ENCODE data around the gene RIMS3.

The RIMS3 gene

GRCh38 chr1:40625076-40625475 lies 40.4 kb downstream of the RIMS3 start:
- ChIA-PET POLR2A (no interaction called here), CTCF (no interaction called here)
- no peak for DNase-seq (ENCODE audit: extremely low spot score)
- TF ChIP-seq LEF1 (IDR thresholded peaks at IDR 0.05; ENCODE audit: borderline replicate concordance) (no peak), SP1 (IDR thresholded peaks at IDR 0.05) (no peak), NFRKB (IDR thresholded peaks at IDR 0.05) (no peak), ELF4 (IDR thresholded peaks at IDR 0.05) (no peak), FOXA1 (IDR thresholded peaks at IDR 0.05) (no peak), SUZ12 (IDR thresholded peaks at IDR 0.05) (no peak), PKNOX1 (IDR thresholded peaks at IDR 0.05) (no peak), ARNT (IDR thresholded peaks at IDR 0.05) (no peak)

- DNase-seq (ENCODE audit: extremely low spot score), result no peak
- TF ChIP-seq L3MBTL2 (conservative IDR thresholded peaks at IDR 0.05) (no peak), ELF4 (IDR thresholded peaks at IDR 0.05) (no peak), LEF1 (IDR thresholded peaks at IDR 0.05; ENCODE audit: borderline replicate concordance) (no peak), CTBP1 (IDR thresholded peaks at IDR 0.05; ENCODE audit: borderline replicate concordance) (no peak), HDGF (IDR thresholded peaks at IDR 0.05; ENCODE audit: borderline replicate concordance) (no peak), FOXK2 (IDR thresholded peaks at IDR 0.05) (no peak), TARDBP (IDR thresholded peaks at IDR 0.05) (no peak), PKNOX1 (IDR thresholded peaks at IDR 0.05) (no peak), ARNT (IDR thresholded peaks at IDR 0.05) (no peak), SP1 (IDR thresholded peaks at IDR 0.05) (no peak), ZNF384 (IDR thresholded peaks at IDR 0.05) (no peak), SUZ12 (IDR thresholded peaks at IDR 0.05) (no peak), NFRKB (IDR thresholded peaks at IDR 0.05) (no peak), FOXA1 (IDR thresholded peaks at IDR 0.05) (no peak), BHLHE40 (IDR thresholded peaks at IDR 0.05; ENCODE audit: borderline replicate concordance) (no peak), FOXM1 (IDR thresholded peaks at IDR 0.05; ENCODE audit: borderline replicate concordance) (no peak)
- ChIA-PET CTCF (no interaction called here), POLR2A (no interaction called here)
These were observed 42.4 kb downstream of the RIMS3 start for GRCh38 chr1:40622936-40623629.

- ChIA-PET POLR2A (no interaction called here), CTCF (no interaction called here)
- DNase-seq (ENCODE audit: extremely low spot score), result no peak
- TF ChIP-seq LEF1 (IDR thresholded peaks at IDR 0.05; ENCODE audit: borderline replicate concordance) (no peak), SUZ12 (IDR thresholded peaks at IDR 0.05) (no peak), FOXM1 (IDR thresholded peaks at IDR 0.05; ENCODE audit: borderline replicate concordance) (no peak), TARDBP (IDR thresholded peaks at IDR 0.05) (no peak), FOXA1 (IDR thresholded peaks at IDR 0.05) (no peak), NFRKB (IDR thresholded peaks at IDR 0.05) (no peak), BHLHE40 (IDR thresholded peaks at IDR 0.05; ENCODE audit: borderline replicate concordance) (no peak), ZNF384 (IDR thresholded peaks at IDR 0.05) (no peak), HDGF (IDR thresholded peaks at IDR 0.05; ENCODE audit: borderline replicate concordance) (no peak), FOXK2 (IDR thresholded peaks at IDR 0.05) (no peak), PKNOX1 (IDR thresholded peaks at IDR 0.05) (no peak), ELF4 (IDR thresholded peaks at IDR 0.05) (no peak), L3MBTL2 (conservative IDR thresholded peaks at IDR 0.05) (no peak), CTBP1 (IDR thresholded peaks at IDR 0.05; ENCODE audit: borderline replicate concordance) (no peak), SP1 (IDR thresholded peaks at IDR 0.05) (no peak)
These were observed 43.5 kb downstream of the RIMS3 start for GRCh38 chr1:40621821-40622450.

GRCh38 chr1:40620586-40621210 lies 44.8 kb downstream of the RIMS3 start:
- TF ChIP-seq FOXA1 (IDR thresholded peaks at IDR 0.05) (no peak), LEF1 (IDR thresholded peaks at IDR 0.05; ENCODE audit: borderline replicate concordance) (no peak), L3MBTL2 (conservative IDR thresholded peaks at IDR 0.05) (no peak), CTBP1 (IDR thresholded peaks at IDR 0.05; ENCODE audit: borderline replicate concordance) (no peak), FOXM1 (IDR thresholded peaks at IDR 0.05; ENCODE audit: borderline replicate concordance) (no peak), SP1 (IDR thresholded peaks at IDR 0.05) (no peak), PKNOX1 (IDR thresholded peaks at IDR 0.05) (no peak)
- no peak for DNase-seq (ENCODE audit: extremely low spot score)
- CTCF ChIA-PET, result no interaction called here
- POLR2A ChIA-PET, result no interaction called here

- ChIA-PET CTCF (no interaction called here), POLR2A (no interaction called here)
- DNase-seq (ENCODE audit: extremely low spot score), result no peak
- TF ChIP-seq SP1 (IDR thresholded peaks at IDR 0.05), result no peak
- TF ChIP-seq HDGF (IDR thresholded peaks at IDR 0.05; ENCODE audit: borderline replicate concordance), result no peak
- TF ChIP-seq TARDBP (IDR thresholded peaks at IDR 0.05), result no peak
- no peak for TF ChIP-seq BHLHE40 (IDR thresholded peaks at IDR 0.05; ENCODE audit: borderline replicate concordance)
- TF ChIP-seq SUZ12 (IDR thresholded peaks at IDR 0.05), result no peak
- no peak for TF ChIP-seq FOXM1 (IDR thresholded peaks at IDR 0.05; ENCODE audit: borderline replicate concordance)
- TF ChIP-seq CTBP1 (IDR thresholded peaks at IDR 0.05; ENCODE audit: borderline replicate concordance), result no peak
- TF ChIP-seq PKNOX1 (IDR thresholded peaks at IDR 0.05), result no peak
- TF ChIP-seq FOXA1 (IDR thresholded peaks at IDR 0.05), result no peak
- no peak for TF ChIP-seq FOXK2 (IDR thresholded peaks at IDR 0.05)
- TF ChIP-seq ZNF384 (IDR thresholded peaks at IDR 0.05), result no peak
- no peak for TF ChIP-seq L3MBTL2 (conservative IDR thresholded peaks at IDR 0.05)
- TF ChIP-seq ARNT (IDR thresholded peaks at IDR 0.05), result no peak
- TF ChIP-seq ELF4 (IDR thresholded peaks at IDR 0.05), result no peak
- no peak for TF ChIP-seq LEF1 (IDR thresholded peaks at IDR 0.05; ENCODE audit: borderline replicate concordance)
- no peak for TF ChIP-seq NFRKB (IDR thresholded peaks at IDR 0.05)
These were observed 45.3 kb downstream of the RIMS3 start for GRCh38 chr1:40620150-40620549.

All from HEK293T (cell line).